ENCODE data around the gene OSBP. TPM values are rescaled to one million over a fixed set of nuclear protein-coding genes. Genes with fewer than 3 reads are reported as not detected.

OSBP gene
- total and polyA plus RNA-seq, 9 of the 15 experiments (the other 6 are each of a cell fraction or from before 2014, with no cell fraction given) = 11.7 to 49.0 (median 28.7) TPM

- TF ChIP-seq ZNF592 (IDR thresholded peaks at IDR 0.05) = peak; percentile 73
- TF ChIP-seq ZBTB9 (CRISPR knock-in tag; IDR thresholded peaks at IDR 0.05) = peak; percentile 11; the same call in 1 of the 2 replicates
- no peak for TF ChIP-seq STAT6 (CRISPR knock-in tag; IDR thresholded peaks at IDR 0.05)
- peak; percentile 50; the same call in 1 of the 2 replicates for TF ChIP-seq JUNB (CRISPR knock-in tag; conservative IDR thresholded peaks at IDR 0.05)
- peak; percentile 30; the same call in 1 of the 2 replicates for TF ChIP-seq MIER1 (IDR thresholded peaks at IDR 0.05; ENCODE audit: low read depth)
- peak; percentile 98 for TF ChIP-seq JUN (IDR thresholded peaks at IDR 0.05; ENCODE audit: borderline replicate concordance, low read depth, low read length)
- TF ChIP-seq JUN (CRISPR knock-in tag; IDR thresholded peaks at IDR 0.05; ENCODE audit: borderline replicate concordance) = no peak
- no peak for TF ChIP-seq ZNF140 (CRISPR knock-in tag; IDR thresholded peaks at IDR 0.05)
- peak; percentile 91 for TF ChIP-seq PKNOX1 (IDR thresholded peaks at IDR 0.05)
- TF ChIP-seq YY1 (IDR thresholded peaks at IDR 0.05; ENCODE audit: borderline replicate concordance in 1 of 3, control insufficient read depth in 1 of 3, extremely low read depth in 1 of 3, insufficient read depth in 3 of 3, insufficient read length in 1 of 3, insufficient replicate concordance in 2 of 3, low read depth in 1 of 3, low read length in 2 of 3) = peak in 2 of 3 experiments; percentile 13 to 74
- peak; percentile 60 for TF ChIP-seq CREB1 (IDR thresholded peaks at IDR 0.05)
- no peak for TF ChIP-seq CREB1 (CRISPR knock-in tag; IDR thresholded peaks at IDR 0.05)
- TF ChIP-seq HINFP (tag; conservative IDR thresholded peaks at IDR 0.05; ENCODE audit: low read depth) = no peak; the same call in 1 of the 2 replicates
- TF ChIP-seq NCOR1 (IDR thresholded peaks at IDR 0.05) = peak; percentile 64
Observed at GRCh38 chr11:59545179-59546020, 70.2 kb downstream of the OSBP start (continued).

Measured in K562 (cell line).